ENCODE results near the gene SLC35B2. TPM values are rescaled to one million over a fixed set of nuclear protein-coding genes. Genes with fewer than 3 reads are reported as not detected.

The SLC35B2 gene
- total and polyA plus RNA-seq, 2 experiments from 2014 or later = 14.0 to 30.9 TPM

DNA sequence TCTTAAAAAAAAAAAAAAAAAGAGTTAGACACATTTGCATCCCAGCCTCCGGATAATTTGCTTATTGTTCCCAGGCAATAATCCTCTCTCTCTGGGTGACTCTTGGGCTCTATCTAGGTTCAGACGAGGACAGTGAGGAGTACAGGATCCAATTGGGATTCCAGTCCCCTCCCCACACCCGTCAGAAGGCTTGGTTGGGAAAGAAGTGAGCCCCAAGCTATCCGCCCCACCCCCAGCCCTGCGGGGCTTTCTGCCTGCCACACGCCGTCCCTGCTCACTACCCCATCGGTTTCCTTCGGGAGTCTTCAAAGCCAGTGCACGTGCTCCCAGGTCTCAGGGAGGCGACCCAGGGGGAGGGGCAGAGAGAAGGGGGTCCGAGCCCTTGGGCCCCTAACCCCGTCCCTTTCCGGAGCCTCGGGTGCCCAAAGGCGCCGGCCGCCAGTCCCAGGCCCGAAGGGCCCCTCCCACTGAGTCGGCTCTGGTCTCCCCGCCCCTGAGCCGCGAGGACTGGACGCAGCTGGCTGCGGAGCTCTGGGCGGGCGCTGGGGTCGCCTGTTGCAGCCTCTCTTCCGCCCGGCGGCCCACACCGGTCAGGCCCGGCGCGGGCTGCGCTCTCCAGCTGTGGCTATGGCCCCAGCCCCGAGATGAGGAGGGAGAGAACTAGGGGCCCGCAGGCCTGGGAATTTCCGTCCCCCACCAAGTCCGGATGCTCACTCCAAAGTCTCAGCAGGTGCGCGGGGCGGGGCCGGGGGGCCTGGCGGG is 38.1 kb downstream of the SLC35B2 start:
- H3K4me1 Mint-ChIP-seq = peaks cover 55% of the 10 kb centered on the region
- H4K20me1 ChIP-seq (replicated peaks; ENCODE audit: insufficient read depth) = peaks cover 2% of the 10 kb centered on the region
- DNase-seq (ENCODE audit: low spot score) = peak; percentile 97
- peak overlapping the region; percentile 61 for H3K4me3 ChIP-seq
- ATAC-seq = peak; percentile 61
- peaks cover 7% of the 10 kb centered on the region for H3K79me2 ChIP-seq (replicated peaks; ENCODE audit: insufficient read depth)
- peak; percentile 30; the same call in 1 of the 2 replicates for TF ChIP-seq CREB1 (CRISPR knock-in tag; IDR thresholded peaks at IDR 0.05; ENCODE audit: low read depth)
- no peak for TF ChIP-seq EZH2phosphoT487 (IDR thresholded peaks at IDR 0.05; ENCODE audit: unreplicated experiment)
- peak; percentile 61 for TF ChIP-seq POLR2AphosphoS5 (IDR thresholded peaks at IDR 0.05; ENCODE audit: low read depth)
- H3K4me1 ChIP-seq (ENCODE audit: insufficient read depth) = peaks cover 49% of the 10 kb centered on the region
- peaks cover 4% of the 10 kb centered on the region; the same call in 2 of the 3 replicates for H3K36me3 Mint-ChIP-seq (ENCODE audit: low read depth)
- H3F3A ChIP-seq (replicated peaks; ENCODE audit: low read depth) = peaks cover 42% of the 10 kb centered on the region
- H3K4me2 ChIP-seq = peak overlapping the region; percentile 89
- peak overlapping the region; percentile 82 for H3K4me3 Mint-ChIP-seq
- H3K27me3 ChIP-seq (ENCODE audit: insufficient read depth) = no peaks in the 10 kb centered on the region
- 0 out of 2 replicates have a peak overlapping the region, but pooled peaks have one; percentile 9 for H2AFZ ChIP-seq
- H3K36me3 ChIP-seq (ENCODE audit: insufficient read depth) = no peaks in the 10 kb centered on the region
- H3K9me3 Mint-ChIP-seq = no peaks in the 10 kb centered on the region
- peak overlapping the region; percentile 100 for H3K27ac ChIP-seq (ENCODE audit: low read depth)
- no peaks in the 10 kb centered on the region for H3K9me2 ChIP-seq (ENCODE audit: insufficient read depth)
- peak overlapping the region; percentile 99 for H3K27ac Mint-ChIP-seq
- H3K27me3 Mint-ChIP-seq (ENCODE audit: insufficient read depth, low read depth, poor library complexity) = peaks cover 22% of the 10 kb centered on the region

- Mint-ChIP-seq H3K9me3 (no peaks in the 10 kb centered on the region), H3K4me3 (peak overlapping the region; percentile 82), H3K27me3 (ENCODE audit: insufficient read depth, low read depth, poor library complexity) (peaks cover 13% of the 10 kb centered on the region), H3K4me1 (peaks cover 48% of the 10 kb centered on the region), H3K36me3 (ENCODE audit: low read depth) (peaks cover 3% of the 10 kb centered on the region; the same call in 1 of the 3 replicates), H3K27ac (peak overlapping the region; percentile 99)
- Histone ChIP-seq H3K27ac (ENCODE audit: low read depth) (peak overlapping the region; percentile 100; the same call in 1 of the 2 replicates), H3K4me1 (ENCODE audit: insufficient read depth) (peaks cover 43% of the 10 kb centered on the region), H3K27me3 (ENCODE audit: insufficient read depth) (no peaks in the 10 kb centered on the region), H2AFZ (no peak overlapping the region), H3F3A (replicated peaks; ENCODE audit: low read depth) (peaks cover 35% of the 10 kb centered on the region), H4K20me1 (replicated peaks; ENCODE audit: insufficient read depth) (no peaks in the 10 kb centered on the region), H3K9me2 (ENCODE audit: insufficient read depth) (no peaks in the 10 kb centered on the region), H3K79me2 (replicated peaks; ENCODE audit: insufficient read depth) (0 out of 2 replicates have a peak, but pooled peaks cover 5% of the 10 kb centered on the region), H3K36me3 (ENCODE audit: insufficient read depth) (no peaks in the 10 kb centered on the region), H3K4me2 (peak overlapping the region; percentile 89), H3K4me3 (peak overlapping the region; percentile 61)
- DNase-seq (ENCODE audit: low spot score) (peak; percentile 56), ATAC-seq (peak; percentile 10)
- TF ChIP-seq, protein P1, sequence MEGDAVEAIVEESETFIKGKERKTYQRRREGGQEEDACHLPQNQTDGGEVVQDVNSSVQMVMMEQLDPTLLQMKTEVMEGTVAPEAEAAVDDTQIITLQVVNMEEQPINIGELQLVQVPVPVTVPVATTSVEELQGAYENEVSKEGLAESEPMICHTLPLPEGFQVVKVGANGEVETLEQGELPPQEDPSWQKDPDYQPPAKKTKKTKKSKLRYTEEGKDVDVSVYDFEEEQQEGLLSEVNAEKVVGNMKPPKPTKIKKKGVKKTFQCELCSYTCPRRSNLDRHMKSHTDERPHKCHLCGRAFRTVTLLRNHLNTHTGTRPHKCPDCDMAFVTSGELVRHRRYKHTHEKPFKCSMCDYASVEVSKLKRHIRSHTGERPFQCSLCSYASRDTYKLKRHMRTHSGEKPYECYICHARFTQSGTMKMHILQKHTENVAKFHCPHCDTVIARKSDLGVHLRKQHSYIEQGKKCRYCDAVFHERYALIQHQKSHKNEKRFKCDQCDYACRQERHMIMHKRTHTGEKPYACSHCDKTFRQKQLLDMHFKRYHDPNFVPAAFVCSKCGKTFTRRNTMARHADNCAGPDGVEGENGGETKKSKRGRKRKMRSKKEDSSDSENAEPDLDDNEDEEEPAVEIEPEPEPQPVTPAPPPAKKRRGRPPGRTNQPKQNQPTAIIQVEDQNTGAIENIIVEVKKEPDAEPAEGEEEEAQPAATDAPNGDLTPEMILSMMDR (conservative IDR thresholded peaks at IDR 0.05; ENCODE audit: low read depth in 2 of 2) = no peak
- TF ChIP-seq ZNF114 (CRISPR knock-in tag; IDR thresholded peaks at IDR 0.05) = no peak
These were observed 39.8 kb downstream of the SLC35B2 start for GRCh38 chr6:44217332-44218143.

Measured in GM23338 (cell line).